ENCODE data around the gene MS4A7. TPM values are rescaled to one million over a fixed set of nuclear protein-coding genes. Genes with fewer than 3 reads are reported as not detected.

MS4A7 gene
- total RNA-seq, 1 experiment from 2014 or later, result 0.31 TPM

DNA sequence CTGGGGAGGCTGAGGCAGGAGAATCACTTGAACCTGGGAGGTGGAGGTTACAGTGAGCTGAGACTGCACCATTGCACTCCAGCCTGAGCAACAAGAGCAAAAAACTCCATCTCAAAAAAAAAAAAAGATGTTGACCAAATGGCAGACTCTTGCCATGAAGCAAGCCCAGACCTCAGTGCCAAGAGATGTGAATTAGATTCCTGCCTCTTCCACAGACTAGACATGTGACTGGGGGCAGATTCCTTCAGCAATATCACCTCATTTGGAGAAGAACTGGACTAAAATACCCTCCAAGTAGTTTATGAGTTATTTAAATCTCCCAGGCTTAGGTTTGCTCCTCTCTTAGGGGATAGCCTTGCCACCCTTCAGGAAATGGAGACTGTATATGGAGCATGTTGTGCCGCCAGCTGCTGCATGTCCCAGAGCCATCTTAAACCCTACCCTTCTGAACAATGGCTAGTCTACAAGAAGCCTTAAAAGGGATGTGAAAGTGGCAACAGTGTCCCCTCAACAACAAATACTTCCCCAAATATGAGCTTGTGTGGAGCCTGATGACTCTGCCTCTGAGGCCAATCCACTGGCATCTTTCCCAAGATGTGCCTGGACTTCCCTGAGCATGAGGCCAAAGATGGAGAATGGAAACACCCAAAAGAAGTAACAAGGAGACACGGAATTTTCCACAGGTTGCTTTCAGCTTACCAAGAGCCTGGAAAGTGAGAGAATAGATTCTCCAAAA is 763 bp upstream of the MS4A7 start:
- ChIA-PET POLR2A (no interaction called here), CTCF (interaction anchor here (1.5 kb wide), 1 partner anchor 14 kb away, joined by 4 read pairs; no protein-coding TSS in a partner anchor)
- Mint-ChIP-seq H3K4me1 (peaks cover 7% of the 10 kb centered on the region), H3K36me3 (no peaks in the 10 kb centered on the region), H3K9me3 (no peaks in the 10 kb centered on the region), H3K27me3 (ENCODE audit: low read depth) (no peaks in the 10 kb centered on the region), H3K27ac (no peak overlapping the region), H3K4me3 (no peak overlapping the region)
- DNase-seq (ENCODE audit: low spot score), result no peak
- no peak for ATAC-seq
- TF ChIP-seq, protein P1, sequence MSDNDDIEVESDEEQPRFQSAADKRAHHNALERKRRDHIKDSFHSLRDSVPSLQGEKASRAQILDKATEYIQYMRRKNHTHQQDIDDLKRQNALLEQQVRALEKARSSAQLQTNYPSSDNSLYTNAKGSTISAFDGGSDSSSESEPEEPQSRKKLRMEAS (CRISPR knock-in tag; IDR thresholded peaks at IDR 0.05), result no peak
- TF ChIP-seq ZNF396 (CRISPR knock-in tag; IDR thresholded peaks at IDR 0.05; ENCODE audit: borderline replicate concordance) (no peak), SMAD4 (CRISPR knock-in tag; IDR thresholded peaks at IDR 0.05) (no peak), NR2C2 (CRISPR knock-in tag; IDR thresholded peaks at IDR 0.05) (no peak), GTF2I (CRISPR knock-in tag; conservative IDR thresholded peaks at IDR 0.05) (no peak), NFE2L1 (CRISPR knock-in tag; IDR thresholded peaks at IDR 0.05) (no peak), PRRX2 (CRISPR knock-in tag; IDR thresholded peaks at IDR 0.05) (no peak), EMX1 (CRISPR knock-in tag; IDR thresholded peaks at IDR 0.05) (no peak)
- TF ChIP-seq, protein P2, sequence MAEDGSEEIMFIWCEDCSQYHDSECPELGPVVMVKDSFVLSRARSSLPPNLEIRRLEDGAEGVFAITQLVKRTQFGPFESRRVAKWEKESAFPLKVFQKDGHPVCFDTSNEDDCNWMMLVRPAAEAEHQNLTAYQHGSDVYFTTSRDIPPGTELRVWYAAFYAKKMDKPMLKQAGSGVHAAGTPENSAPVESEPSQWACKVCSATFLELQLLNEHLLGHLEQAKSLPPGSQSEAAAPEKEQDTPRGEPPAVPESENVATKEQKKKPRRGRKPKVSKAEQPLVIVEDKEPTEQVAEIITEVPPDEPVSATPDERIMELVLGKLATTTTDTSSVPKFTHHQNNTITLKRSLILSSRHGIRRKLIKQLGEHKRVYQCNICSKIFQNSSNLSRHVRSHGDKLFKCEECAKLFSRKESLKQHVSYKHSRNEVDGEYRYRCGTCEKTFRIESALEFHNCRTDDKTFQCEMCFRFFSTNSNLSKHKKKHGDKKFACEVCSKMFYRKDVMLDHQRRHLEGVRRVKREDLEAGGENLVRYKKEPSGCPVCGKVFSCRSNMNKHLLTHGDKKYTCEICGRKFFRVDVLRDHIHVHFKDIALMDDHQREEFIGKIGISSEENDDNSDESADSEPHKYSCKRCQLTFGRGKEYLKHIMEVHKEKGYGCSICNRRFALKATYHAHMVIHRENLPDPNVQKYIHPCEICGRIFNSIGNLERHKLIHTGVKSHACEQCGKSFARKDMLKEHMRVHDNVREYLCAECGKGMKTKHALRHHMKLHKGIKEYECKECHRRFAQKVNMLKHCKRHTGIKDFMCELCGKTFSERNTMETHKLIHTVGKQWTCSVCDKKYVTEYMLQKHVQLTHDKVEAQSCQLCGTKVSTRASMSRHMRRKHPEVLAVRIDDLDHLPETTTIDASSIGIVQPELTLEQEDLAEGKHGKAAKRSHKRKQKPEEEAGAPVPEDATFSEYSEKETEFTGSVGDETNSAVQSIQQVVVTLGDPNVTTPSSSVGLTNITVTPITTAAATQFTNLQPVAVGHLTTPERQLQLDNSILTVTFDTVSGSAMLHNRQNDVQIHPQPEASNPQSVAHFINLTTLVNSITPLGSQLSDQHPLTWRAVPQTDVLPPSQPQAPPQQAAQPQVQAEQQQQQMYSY (CRISPR knock-in tag; IDR thresholded peaks at IDR 0.05), result no peak

DNA sequence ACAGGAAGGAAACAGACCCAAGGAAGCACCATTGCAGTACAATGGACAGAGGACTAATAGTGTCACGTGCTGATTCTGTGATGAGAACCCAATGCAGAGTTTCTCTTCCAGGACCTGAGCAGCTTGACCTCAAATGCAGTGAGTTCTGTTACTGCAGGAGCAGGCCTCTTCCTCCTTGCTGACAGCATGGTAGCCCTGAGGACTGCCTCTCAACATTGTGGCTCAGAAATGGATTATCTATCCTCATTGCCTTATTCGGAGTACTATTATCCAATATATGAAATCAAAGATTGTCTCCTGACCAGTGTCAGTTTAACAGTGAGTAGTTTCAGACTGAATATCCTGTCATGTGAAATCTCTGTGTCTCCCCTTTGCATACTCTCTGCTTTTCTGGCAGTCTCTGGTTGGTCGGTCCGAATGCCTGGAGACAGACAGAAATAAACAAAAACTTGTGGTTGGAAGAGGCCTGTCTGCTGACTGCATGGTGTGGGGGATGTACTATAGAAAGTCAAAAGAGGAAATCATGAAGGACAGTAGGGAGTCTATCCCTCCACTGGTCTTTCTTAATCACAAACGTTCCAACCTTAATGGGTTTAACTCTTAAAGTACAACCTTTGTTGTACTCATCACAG is 11.1 kb downstream of the MS4A7 start:
- TF ChIP-seq, protein P3, sequence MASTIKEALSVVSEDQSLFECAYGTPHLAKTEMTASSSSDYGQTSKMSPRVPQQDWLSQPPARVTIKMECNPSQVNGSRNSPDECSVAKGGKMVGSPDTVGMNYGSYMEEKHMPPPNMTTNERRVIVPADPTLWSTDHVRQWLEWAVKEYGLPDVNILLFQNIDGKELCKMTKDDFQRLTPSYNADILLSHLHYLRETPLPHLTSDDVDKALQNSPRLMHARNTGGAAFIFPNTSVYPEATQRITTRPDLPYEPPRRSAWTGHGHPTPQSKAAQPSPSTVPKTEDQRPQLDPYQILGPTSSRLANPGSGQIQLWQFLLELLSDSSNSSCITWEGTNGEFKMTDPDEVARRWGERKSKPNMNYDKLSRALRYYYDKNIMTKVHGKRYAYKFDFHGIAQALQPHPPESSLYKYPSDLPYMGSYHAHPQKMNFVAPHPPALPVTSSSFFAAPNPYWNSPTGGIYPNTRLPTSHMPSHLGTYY (CRISPR knock-in tag; IDR thresholded peaks at IDR 0.05), result no peak
- TF ChIP-seq, protein P4, sequence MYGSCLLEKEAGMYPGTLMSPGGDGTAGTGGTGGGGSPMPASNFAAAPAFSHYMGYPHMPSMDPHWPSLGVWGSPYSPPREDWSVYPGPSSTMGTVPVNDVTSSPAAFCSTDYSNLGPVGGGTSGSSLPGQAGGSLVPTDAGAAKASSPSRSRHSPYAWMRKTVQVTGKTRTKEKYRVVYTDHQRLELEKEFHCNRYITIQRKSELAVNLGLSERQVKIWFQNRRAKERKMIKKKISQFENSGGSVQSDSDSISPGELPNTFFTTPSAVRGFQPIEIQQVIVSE (CRISPR knock-in tag; IDR thresholded peaks at IDR 0.05; ENCODE audit: borderline replicate concordance), result no peak
- no peak for TF ChIP-seq ZBTB21 (CRISPR knock-in tag; IDR thresholded peaks at IDR 0.05; ENCODE audit: borderline replicate concordance)
- no peak for TF ChIP-seq ZNF219 (CRISPR knock-in tag; IDR thresholded peaks at IDR 0.05; ENCODE audit: borderline replicate concordance)
- TF ChIP-seq TCF7 (CRISPR knock-in tag; IDR thresholded peaks at IDR 0.05; ENCODE audit: low read depth), result no peak
- no peak for TF ChIP-seq FOXP1 (CRISPR knock-in tag; IDR thresholded peaks at IDR 0.05; ENCODE audit: borderline replicate concordance)
- TF ChIP-seq, protein P5, sequence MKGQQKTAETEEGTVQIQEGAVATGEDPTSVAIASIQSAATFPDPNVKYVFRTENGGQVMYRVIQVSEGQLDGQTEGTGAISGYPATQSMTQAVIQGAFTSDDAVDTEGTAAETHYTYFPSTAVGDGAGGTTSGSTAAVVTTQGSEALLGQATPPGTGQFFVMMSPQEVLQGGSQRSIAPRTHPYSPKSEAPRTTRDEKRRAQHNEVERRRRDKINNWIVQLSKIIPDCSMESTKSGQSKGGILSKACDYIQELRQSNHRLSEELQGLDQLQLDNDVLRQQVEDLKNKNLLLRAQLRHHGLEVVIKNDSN (CRISPR knock-in tag; IDR thresholded peaks at IDR 0.05), result no peak
- TF ChIP-seq, protein P6, sequence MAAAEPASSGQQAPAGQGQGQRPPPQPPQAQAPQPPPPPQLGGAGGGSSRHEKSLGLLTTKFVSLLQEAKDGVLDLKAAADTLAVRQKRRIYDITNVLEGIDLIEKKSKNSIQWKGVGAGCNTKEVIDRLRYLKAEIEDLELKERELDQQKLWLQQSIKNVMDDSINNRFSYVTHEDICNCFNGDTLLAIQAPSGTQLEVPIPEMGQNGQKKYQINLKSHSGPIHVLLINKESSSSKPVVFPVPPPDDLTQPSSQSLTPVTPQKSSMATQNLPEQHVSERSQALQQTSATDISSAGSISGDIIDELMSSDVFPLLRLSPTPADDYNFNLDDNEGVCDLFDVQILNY (CRISPR knock-in tag; IDR thresholded peaks at IDR 0.05), result no peak
- TF ChIP-seq FOXK1 (CRISPR knock-in tag; IDR thresholded peaks at IDR 0.05), result no peak
- TF ChIP-seq NFE2L1 (CRISPR knock-in tag; IDR thresholded peaks at IDR 0.05), result no peak
- TF ChIP-seq SMAD3 (CRISPR knock-in tag; IDR thresholded peaks at IDR 0.05; ENCODE audit: borderline replicate concordance), result no peak
- TF ChIP-seq, protein P7, sequence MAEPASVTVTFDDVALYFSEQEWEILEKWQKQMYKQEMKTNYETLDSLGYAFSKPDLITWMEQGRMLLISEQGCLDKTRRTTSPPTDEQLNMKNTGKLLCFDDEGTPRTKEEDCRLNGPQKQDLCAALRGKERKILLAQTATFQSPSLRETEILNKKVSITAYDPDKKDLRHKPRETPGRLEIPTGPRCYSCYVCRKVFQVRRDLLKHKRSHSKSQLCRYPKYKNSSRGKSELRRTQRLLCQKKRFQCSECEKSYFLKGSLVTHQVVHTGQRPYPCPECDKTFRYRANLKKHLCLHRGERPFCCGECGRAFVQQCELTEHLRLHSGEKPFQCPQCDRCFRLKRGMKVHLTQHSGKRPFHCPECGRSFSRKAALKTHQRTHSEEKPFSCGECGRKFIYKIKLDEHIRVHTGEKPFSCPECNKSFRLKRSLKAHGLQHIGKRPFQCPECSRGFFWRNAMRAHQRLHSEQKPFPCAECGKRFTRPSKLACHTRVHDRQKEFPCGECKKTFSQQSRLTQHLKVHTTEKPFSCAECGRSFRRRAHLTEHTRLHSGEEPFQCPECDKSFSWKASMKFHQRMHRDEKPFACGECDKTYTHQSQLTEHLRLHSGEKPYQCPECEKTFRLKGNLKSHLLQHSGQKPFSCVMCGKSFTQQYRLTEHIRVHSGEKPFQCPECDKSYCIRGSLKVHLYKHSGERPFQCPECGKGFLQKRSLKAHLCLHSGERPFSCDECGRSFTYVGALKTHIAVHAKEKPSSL (CRISPR knock-in tag; conservative IDR thresholded peaks at IDR 0.05), result no peak
- no peak for TF ChIP-seq ZNF232 (CRISPR knock-in tag; IDR thresholded peaks at IDR 0.05)
- ChIA-PET POLR2A (no interaction called here), CTCF (no interaction called here)
- Mint-ChIP-seq H3K4me3 (no peak overlapping the region), H3K27ac (no peak overlapping the region), H3K36me3 (no peaks in the 10 kb centered on the region), H3K4me1 (peaks cover 8% of the 10 kb centered on the region), H3K27me3 (ENCODE audit: low read depth) (no peaks in the 10 kb centered on the region), H3K9me3 (peaks cover 5% of the 10 kb centered on the region; the same call in 1 of the 2 replicates)
- no peak for DNase-seq (ENCODE audit: low spot score)
- no peak for ATAC-seq
